Calu3 (cell line): ENCODE data around the gene CXCL3. TPM values are rescaled to one million over a fixed set of nuclear protein-coding genes. Genes with fewer than 3 reads are reported as not detected.

Experiments
- BruUV-seq: library from RNA; stranded (reverse); fragments of 400-500 nt; replicated peaks from 2 replicates; lab custom pipeline; 2021; lab: Mats Ljungman, UMichigan
- CTCF ChIA-PET: fragments of 300-600 bp; sonication (Branson Sonifier 250); formaldehyde crosslinking; loops from one replicate; lab custom pipeline; 2022; ENCODE audit warnings: antibody characterized with exemption; lab: Charles Lee
- DNase-seq: peaks from one replicate; pipeline ENCODE4 v3.0.0; 2022
- H3K27ac Mint-ChIP-seq: one replicate; pipeline ENCODE4 v1.8.0; 2022; ENCODE audit warnings: mixed read lengths; ENCODE audit not compliant: unreplicated experiment
- H3K27me3 Mint-ChIP-seq: one replicate; pipeline ENCODE4 v1.8.0; 2022; ENCODE audit warnings: mixed read lengths; ENCODE audit not compliant: unreplicated experiment
- H3K36me3 Mint-ChIP-seq: one replicate; pipeline ENCODE4 v1.8.0; 2022; ENCODE audit warnings: mild to moderate bottlenecking, moderate library complexity, mixed read lengths; ENCODE audit not compliant: insufficient read depth, unreplicated experiment
- H3K4me1 Mint-ChIP-seq: one replicate; pipeline ENCODE4 v1.8.0; 2022; ENCODE audit warnings: mild to moderate bottlenecking, low read depth, mixed read lengths; ENCODE audit not compliant: unreplicated experiment
- H3K4me3 Mint-ChIP-seq: one replicate; pipeline ENCODE4 v1.8.0; 2022; ENCODE audit warnings: mild to moderate bottlenecking, low read depth, moderate library complexity, mixed read lengths; ENCODE audit not compliant: unreplicated experiment
- H3K9me3 Mint-ChIP-seq: one replicate; pipeline ENCODE4 v1.8.0; 2022; ENCODE audit warnings: low read depth, mixed read lengths; ENCODE audit not compliant: unreplicated experiment
- intact Hi-C: fragments of 100-400 bp; cut with micrococcal nuclease; formaldehyde crosslinking; loops from one replicate; pipeline ENCODE4 v1.10.0; 2022; ENCODE audit not compliant: unreplicated experiment
- total RNA-seq: library from RNA; stranded (reverse); gene quantifications from 2 replicates; pipeline ENCODE4 v1.2.3, GENCODE V29; 2022
- TF ChIP-seq, protein P1 (sequence below): fragments of 200-600 bp; IDR thresholded peaks from one replicate; pipeline ENCODE4 v1.8.0; 2022; ENCODE audit warnings: antibody characterized with exemption; ENCODE audit not compliant: unreplicated experiment

Gene CXCL3
- total RNA-seq, 1 experiment from 2014 or later = 153 TPM

DNA sequence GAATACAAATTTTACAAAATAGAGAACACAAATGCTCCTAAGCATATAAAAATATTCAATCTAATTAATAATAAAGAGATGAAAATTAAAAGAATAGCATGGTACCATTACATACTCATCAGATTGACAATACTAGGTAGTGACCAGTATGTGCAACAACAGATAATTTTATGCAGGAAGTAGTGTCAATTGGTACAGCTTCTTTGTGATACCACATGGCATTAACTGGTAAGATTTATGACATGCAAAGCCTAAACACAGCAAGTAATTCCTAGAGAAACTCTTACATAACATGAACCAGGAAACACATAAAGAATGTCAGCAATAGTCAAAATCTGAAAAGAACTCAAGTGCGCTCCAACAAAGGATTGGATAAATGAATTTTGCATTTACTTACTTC lies 34.2 kb upstream of the CXCL3 start:
- H3K27ac Mint-ChIP-seq = no peak overlapping the region
- intact Hi-C loops = no loop called here
- no peak for DNase-seq
- H3K27me3 Mint-ChIP-seq = no peaks in the 10 kb centered on the region
- TF ChIP-seq, protein P1, sequence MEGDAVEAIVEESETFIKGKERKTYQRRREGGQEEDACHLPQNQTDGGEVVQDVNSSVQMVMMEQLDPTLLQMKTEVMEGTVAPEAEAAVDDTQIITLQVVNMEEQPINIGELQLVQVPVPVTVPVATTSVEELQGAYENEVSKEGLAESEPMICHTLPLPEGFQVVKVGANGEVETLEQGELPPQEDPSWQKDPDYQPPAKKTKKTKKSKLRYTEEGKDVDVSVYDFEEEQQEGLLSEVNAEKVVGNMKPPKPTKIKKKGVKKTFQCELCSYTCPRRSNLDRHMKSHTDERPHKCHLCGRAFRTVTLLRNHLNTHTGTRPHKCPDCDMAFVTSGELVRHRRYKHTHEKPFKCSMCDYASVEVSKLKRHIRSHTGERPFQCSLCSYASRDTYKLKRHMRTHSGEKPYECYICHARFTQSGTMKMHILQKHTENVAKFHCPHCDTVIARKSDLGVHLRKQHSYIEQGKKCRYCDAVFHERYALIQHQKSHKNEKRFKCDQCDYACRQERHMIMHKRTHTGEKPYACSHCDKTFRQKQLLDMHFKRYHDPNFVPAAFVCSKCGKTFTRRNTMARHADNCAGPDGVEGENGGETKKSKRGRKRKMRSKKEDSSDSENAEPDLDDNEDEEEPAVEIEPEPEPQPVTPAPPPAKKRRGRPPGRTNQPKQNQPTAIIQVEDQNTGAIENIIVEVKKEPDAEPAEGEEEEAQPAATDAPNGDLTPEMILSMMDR = no peak
- H3K4me3 Mint-ChIP-seq = no peak overlapping the region
- peaks cover 9% of the 10 kb centered on the region for H3K4me1 Mint-ChIP-seq
- CTCF ChIA-PET = no interaction called here
- H3K9me3 Mint-ChIP-seq = no peaks in the 10 kb centered on the region
- H3K36me3 Mint-ChIP-seq = no peaks in the 10 kb centered on the region
- no TSS peak for BruUV-seq

DNA sequence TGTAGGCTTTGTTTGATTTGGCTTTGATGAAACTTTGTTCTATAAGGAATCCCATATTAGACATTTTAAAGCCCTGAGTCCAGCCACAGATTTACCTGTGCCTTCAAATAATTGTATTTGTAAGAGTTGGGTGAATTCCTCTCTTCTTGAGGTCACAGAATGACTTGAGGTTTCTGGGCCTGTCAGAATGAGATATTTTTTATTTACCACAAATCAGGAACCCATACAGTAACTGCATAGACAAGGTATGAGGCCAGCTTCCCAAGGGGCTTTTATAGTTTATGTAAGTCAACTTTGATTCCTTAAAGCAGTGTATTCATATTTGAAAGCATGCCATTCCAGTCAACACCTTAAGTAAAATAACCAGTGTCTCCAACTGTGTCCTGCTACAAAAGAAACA lies 29.1 kb upstream of the CXCL3 start:
- no peaks in the 10 kb centered on the region for H3K27me3 Mint-ChIP-seq
- H3K4me3 Mint-ChIP-seq = no peak overlapping the region
- no peak overlapping the region for H3K27ac Mint-ChIP-seq
- CTCF ChIA-PET = no interaction called here
- BruUV-seq = no TSS peak
- no peaks in the 10 kb centered on the region for H3K36me3 Mint-ChIP-seq
- DNase-seq = no peak
- intact Hi-C loops = no loop called here
- TF ChIP-seq, protein P1 = no peak
- H3K4me1 Mint-ChIP-seq = peaks cover 12% of the 10 kb centered on the region
- H3K9me3 Mint-ChIP-seq = no peaks in the 10 kb centered on the region

DNA sequence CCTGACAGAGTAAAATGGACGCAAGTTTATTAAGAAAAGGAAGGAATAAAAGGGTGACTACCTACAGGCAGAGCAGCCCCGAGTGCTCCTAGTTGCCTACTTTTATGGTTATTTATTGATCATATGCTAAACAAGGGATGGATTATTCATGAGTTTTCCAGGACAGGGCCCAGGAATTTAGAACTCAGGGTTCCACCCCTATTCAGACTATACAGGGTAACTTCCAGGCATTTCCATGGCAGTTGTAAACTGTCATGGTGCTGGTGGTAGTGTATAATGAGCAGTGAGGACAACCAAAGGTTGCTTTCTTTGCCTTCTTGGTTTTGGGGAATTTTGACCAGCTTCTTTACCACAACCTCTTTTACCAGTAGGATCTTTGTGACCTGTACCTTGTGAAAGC lies 27.7 kb upstream of the CXCL3 start:
- CTCF ChIA-PET = no interaction called here
- H3K27ac Mint-ChIP-seq = no peak overlapping the region
- TF ChIP-seq, protein P1 = no peak
- no peaks in the 10 kb centered on the region for H3K27me3 Mint-ChIP-seq
- no peak overlapping the region for H3K4me3 Mint-ChIP-seq
- BruUV-seq = no TSS peak
- no peaks in the 10 kb centered on the region for H3K36me3 Mint-ChIP-seq
- intact Hi-C loops = no loop called here
- H3K4me1 Mint-ChIP-seq = peaks cover 17% of the 10 kb centered on the region
- DNase-seq = no peak
- no peaks in the 10 kb centered on the region for H3K9me3 Mint-ChIP-seq

DNA sequence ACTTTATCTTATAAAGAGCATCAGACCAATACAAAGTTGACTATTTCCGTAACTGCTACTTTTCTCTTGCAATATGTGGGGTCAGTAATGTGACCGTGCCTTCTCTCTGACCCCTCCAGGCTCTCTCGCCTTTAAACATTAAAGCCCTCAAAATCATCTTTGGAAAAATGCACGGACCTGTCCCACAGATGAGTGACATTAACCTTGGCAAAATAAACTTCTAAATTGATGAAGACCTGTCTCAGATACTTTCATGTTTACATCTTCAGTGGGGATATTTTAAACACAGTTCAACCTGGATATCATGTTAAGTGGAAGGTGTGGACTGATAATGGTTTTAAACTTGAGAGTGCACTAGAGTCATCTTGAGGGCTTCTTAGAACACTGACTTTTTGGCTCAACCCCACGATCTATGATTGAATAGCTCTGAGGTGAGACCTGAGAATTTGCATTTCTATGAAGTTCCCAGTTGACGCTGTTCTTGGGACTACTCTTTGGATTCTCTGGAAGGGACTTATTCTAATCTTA lies 26.7 kb upstream of the CXCL3 start:
- intact Hi-C loops = no loop called here
- Mint-ChIP-seq H3K27me3 (no peaks in the 10 kb centered on the region), H3K27ac (no peak overlapping the region), H3K4me3 (no peak overlapping the region), H3K36me3 (no peaks in the 10 kb centered on the region), H3K4me1 (peaks cover 17% of the 10 kb centered on the region), H3K9me3 (no peaks in the 10 kb centered on the region)
- CTCF ChIA-PET = no interaction called here
- TF ChIP-seq, protein P1 = no peak
- DNase-seq = no peak
- no TSS peak for BruUV-seq
